Left colon (tissue), 2 donors: ENCODE data around the gene SCN2B. TPM values are rescaled to one million over a fixed set of nuclear protein-coding genes. Genes with fewer than 3 reads are reported as not detected.

Experiments used
- ATAC-seq: fragments of 200-7000 bp; cut with Tn5 transposase; one replicate; pipeline ENCODE4 v1.9.1; 2020; ENCODE audit warnings: mild to moderate bottlenecking, moderate library complexity
- DNase-seq, 2 donors: peaks; one replicate each; pipeline ENCODE4 v3.0.0-alpha.2; 2020
- intact Hi-C, 2 donors: fragments of 100-400 bp; cut with DNase I in 1 of 2; cut with micrococcal nuclease in 1 of 2; formaldehyde crosslinking; loops; one replicate each; pipeline versions ENCODE4 v1.11.2 to v1.14.0; 2022; cut with DNase I, micrococcal nuclease
- total RNA-seq, 2 donors: library from RNA; stranded (reverse); fragmentation: NEBNext Ultra II Directional; extraction: Animal tissue kit (Norgen Biotek cat#: 25700); gene quantifications; one replicate each; pipeline ENCODE4 v1.2.1, GENCODE V29; 2021
- donor health status: DM: no; HTN: no; CAD: no.
- donor health status: DM: yes; HTN: yes; CAD: no.

The SCN2B gene
- total RNA-seq, 2 donors from 2014 or later: 0.06 to 0.47 TPM

GRCh38 chr11:118164885-118165284, 11.6 kb downstream of the SCN2B start:
- DNase-seq (no peak), ATAC-seq (no peak)
- intact Hi-C loops: no loop called here

DNA sequence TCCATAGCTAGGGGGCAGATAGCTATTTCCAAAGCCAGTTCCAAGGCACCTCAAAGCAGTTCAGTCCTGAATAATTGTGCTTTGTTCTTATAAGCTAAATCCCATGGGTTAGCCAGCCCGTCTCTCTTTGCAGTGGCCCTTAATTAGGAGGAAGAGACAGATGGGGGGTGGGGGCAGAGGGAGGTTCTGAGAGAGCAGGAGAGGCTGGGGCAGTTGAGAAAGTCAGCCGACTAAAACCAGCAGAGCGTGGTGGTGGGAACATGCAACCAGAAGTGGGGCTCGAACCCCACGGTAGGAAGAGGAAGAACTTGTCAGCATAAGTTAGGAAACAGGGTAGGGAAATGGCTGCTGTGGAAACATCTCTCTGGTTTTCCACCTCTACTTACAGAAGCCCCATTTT, 12.9 kb downstream of the SCN2B start:
- ATAC-seq: no peak
- DNase-seq: no peak
- intact Hi-C loops: no loop called here

- intact Hi-C loops: no loop called here
- no peak for ATAC-seq
- DNase-seq: no peak
Measured at GRCh38 chr11:118162846-118163245, 13.6 kb downstream of the SCN2B start.

DNA sequence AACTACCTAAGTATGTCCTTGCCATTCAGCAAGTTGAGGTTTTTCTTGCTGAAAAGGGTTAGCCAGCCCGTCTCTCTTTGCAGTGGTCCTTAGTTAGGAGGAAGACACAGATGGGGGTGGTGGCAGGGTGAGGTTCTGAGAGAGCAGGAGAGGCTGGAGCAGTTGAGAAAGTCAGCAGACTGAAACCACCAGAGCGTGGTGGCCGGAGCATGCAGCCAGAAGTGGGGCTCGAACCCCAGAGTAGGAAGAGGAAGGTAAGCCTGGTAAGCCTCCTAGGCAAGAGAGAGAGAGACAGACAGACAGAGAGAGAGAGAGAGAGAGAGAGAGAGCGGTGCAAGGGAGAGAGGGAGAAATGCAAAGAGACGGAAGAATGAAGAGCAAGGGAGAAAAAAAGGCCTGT, 14.7 kb downstream of the SCN2B start:
- intact Hi-C loops: no loop called here
- no peak for DNase-seq
- no peak for ATAC-seq

- DNase-seq (no peak), ATAC-seq (no peak)
- intact Hi-C loops: no loop called here
Measured at GRCh38 chr11:118157186-118157895, 19.1 kb downstream of the SCN2B start.

DNA sequence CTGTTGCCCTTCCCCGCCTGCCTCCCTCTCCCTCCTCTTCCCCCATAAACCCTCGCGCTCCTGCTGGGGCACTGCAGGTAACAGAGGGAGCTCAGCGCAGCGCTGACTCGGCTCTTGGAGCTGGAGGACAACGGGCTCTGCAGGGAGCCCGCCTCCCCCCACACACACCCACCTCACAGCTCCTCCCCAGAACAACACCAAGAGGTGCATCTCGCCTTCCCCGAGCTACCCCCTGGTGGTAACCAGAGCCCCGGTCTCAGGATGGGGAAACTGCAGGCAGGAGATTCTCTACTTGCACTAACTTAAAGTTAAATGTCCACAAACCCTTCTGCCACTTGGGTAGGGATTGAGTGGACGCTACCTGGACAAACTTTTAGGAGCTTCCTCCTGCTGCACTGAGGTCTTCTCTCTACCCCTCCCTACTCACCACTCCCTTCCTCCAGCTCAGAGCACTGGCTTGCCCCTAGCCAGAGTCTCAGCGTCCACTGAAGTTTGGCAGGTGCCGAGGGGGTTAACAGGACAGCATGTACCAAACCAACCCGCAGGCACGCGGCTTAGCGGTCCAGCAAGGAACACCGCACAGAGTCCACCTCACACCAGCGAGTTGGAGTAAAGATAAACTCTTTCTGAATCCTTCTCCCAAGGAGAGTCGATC, 19.8 kb downstream of the SCN2B start:
- ATAC-seq (peak; percentile 48), DNase-seq (no peak)

DNA sequence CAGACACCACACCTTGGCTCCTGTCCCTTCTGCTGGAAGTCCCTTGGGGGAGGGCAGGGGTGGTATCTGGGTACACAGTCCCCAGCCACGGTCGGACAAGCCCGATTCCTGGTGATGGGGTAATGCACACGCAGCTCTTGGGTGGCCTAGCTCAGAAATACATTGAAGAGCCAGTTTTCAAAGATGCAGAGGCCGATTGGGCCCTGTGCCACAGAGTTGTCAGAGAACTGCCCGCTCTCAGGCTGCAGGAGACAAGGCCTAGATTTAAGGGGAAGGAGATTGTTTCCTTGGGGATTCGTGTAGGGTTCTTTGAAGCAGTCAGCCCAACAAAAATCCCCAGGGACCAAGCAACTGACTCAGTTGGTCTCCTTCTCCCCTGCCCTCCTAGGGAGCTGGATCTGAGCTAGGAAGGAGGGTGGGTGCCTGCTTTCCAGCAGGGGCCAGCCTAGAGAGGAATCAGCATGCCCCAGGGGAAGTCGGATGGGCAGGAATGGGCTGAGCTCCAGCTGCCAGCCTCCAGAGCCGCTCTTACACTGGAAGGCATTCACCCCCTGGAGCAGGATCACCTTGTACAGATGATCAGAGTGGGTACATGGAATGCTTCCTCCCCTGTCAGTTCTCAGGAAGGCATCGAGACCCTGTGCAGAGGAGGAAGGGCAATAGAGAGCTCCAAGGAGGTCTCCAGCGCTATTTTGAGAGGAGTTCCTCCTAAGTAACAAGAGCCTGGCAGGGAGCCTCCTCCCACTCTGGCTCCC, 20.5 kb downstream of the SCN2B start:
- intact Hi-C loops: no loop called here
- ATAC-seq: no peak
- no peak for DNase-seq

More for the DNA sequence above, 19.8 kb downstream of the SCN2B start:
- intact Hi-C loops: no loop called here

DNA sequence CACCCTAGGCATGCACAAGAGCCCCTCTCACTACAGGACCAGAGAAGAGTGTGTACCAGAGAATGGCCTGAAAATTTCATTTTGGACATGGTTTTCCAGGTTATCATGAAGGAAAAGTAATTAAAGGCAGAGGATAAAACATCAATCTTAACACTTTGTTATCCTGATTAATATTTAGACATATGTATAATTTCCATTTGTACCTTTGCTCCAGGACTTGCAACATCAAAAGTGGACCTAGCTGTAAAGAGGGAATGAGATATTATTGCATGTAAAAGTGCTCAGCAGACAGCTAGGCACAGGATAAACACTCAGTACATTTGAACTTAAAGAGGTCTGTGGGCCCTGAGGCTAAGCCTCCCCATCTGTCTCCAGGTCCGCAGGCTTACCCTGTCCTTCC, 21.8 kb downstream of the SCN2B start:
- ATAC-seq (no peak), DNase-seq (no peak)
- intact Hi-C loops: no loop called here

GRCh38 chr11:118153976-118154375, 22.5 kb downstream of the SCN2B start:
- ATAC-seq (no peak), DNase-seq (no peak)
- intact Hi-C loops: no loop called here

- intact Hi-C loops: no loop called here
- no peak for DNase-seq
- ATAC-seq: no peak
Measured at GRCh38 chr11:118153516-118153915, 22.9 kb downstream of the SCN2B start.

DNA sequence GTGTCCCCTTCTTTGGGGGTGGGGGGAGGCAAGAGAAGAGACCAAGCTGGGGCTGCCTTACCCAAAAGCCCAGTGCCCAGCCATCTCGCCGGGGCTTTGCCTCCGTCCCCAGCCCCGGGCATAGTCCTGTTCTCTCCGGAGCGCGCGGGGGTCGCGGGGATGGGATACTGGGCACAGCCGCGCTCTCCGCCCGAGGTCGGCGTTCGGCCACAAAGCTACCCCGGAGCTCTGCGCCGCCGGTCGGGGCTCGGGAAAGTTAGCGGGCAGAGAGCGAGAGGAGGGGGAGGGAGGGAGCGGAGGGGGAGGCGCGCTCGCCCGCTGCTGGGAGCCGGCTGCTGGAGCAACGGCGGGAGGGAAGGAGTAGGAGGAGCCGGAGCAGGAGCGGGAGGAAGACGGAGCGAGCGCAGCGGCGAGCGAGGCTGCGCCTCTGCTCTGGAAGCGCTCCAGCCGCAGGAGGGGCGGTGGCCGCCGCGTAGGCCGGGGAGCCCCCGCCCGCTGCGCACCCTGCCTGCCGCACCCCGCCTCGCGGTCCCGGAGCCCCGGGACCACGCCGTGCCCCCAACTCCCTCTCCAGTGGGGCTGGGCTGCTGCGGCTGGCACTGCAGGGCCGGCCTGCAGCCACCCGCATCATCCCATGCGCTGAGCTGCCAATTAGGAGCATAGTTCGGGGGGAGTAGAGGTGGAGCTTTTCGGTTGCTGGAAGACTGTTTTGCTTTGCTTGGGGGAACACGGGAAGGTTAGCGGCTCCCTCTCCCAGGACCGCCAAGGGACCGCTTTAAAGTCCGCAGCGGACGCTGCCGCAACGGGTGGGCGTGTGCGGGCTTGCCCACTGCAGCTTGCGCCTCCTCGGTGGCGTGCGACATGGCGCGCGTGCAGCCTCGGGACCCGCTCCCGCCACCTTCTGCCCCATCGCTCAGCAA, 23.6 kb downstream of the SCN2B start, which contains the start of gene SCN4B:
SCN4B (minus strand) TSS at position 272 of the 920 bp plus-strand sequence; CDS start at position 122, 150 bp downstream.
- intact Hi-C loops: no loop called here
- DNase-seq: peak; percentile 56 to 60
- ATAC-seq: peak; percentile 84

- DNase-seq: no peak
Measured at GRCh38 chr11:118152020-118152551, 24.4 kb downstream of the SCN2B start.

GRCh38 chr11:118151431-118151830, 25.0 kb downstream of the SCN2B start:
- intact Hi-C loops: no loop called here
- ATAC-seq (no peak), DNase-seq (no peak)

More at GRCh38 chr11:118152020-118152551, 24.4 kb downstream of the SCN2B start:
- intact Hi-C loops: no loop called here
- ATAC-seq: no peak

DNA sequence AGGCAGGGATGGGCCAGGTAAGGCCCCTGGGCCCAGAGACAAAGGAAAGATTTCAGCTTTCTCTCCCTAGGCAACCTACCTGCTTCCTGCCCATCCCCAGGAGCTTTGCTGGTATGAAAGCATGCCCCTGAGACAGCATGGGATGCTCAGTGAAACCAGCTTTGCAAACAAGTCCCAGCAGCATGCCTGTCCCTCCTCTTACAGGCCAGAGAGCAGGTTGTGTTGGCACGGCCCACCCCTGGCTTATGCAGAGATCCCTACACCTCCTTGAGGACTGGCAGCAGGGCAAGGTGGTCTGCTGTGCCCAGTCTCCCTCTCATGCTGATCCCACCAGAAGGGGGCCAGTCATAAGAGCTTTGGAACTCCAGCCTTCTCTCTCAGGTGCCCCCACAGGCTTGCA, 26.9 kb downstream of the SCN2B start:
- no peak for DNase-seq
- intact Hi-C loops: no loop called here
- ATAC-seq: no peak

- no peak for DNase-seq
- intact Hi-C loops: no loop called here
- ATAC-seq: no peak
Measured at GRCh38 chr11:118148856-118149255, 27.6 kb downstream of the SCN2B start.

DNA sequence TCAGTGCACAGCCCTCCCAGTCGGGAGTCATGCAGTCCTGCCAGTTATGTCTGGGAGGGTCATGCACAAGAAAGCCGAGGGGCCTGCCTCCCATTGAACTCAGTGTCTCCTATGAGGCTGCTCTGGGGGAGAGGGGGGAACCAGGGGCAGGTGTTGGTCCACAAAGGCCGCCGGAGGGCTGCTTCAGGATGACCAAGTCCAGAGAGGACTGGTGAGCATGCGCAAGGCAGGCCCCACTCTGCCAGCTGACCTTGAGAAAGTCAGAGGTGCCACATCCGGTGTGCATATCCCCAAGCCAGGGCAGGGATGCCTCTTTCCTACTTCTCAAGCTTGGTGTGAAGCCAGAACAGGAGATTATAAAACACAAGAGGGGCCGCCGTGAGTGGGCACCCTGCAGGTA, 28.2 kb downstream of the SCN2B start:
- DNase-seq: no peak
- no peak for ATAC-seq
- intact Hi-C loops: no loop called here

DNA sequence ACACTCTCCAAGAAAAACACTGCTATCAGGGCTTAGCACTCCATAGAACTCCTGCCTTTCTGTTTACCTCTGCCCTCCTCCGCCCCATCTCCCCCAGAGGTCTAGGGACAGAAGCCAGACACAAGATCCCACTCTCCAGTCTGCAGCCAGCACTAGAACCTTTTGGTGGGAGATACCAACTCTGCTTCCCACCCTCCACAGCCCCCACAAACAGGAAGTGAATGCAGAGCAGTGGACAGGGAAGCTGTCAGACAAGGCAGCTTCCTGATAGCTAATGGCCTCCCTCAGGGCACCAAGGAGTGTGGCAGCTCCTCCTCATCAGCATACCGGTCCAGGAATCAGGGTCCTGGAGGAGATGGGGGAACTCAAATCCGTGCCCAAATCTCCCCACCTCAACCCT, 28.9 kb downstream of the SCN2B start:
- intact Hi-C loops: no loop called here
- no peak for ATAC-seq
- no peak for DNase-seq

- ATAC-seq (no peak), DNase-seq (no peak)
- intact Hi-C loops: no loop called here
Measured at GRCh38 chr11:118146554-118146953, 29.9 kb downstream of the SCN2B start.
